Trophoblast cell (in vitro differentiated cells and primary cell): ENCODE data around the gene GCNT4.

Experiments used
- DNase-seq, 2 donors: peaks; one replicate each; pipeline ENCODE4 v3.0.0-alpha.2; 2016
- H2AFZ ChIP-seq: 2 replicates; pipeline ENCODE4 v1.6.1; 2013; ENCODE audit warnings: low read length, moderate library complexity, mild to moderate bottlenecking; ENCODE audit not compliant: insufficient read depth, poor library complexity
- H2AK5ac ChIP-seq: 2 replicates; pipeline ENCODE4 v1.6.1; 2013; ENCODE audit warnings: mild to moderate bottlenecking, low read length
- H2BK120ac ChIP-seq: 2 replicates; pipeline ENCODE4 v1.6.1; 2013; ENCODE audit warnings: low read length, mild to moderate bottlenecking, moderate library complexity; ENCODE audit not compliant: insufficient read depth, poor library complexity
- H2BK12ac ChIP-seq: 2 replicates; pipeline ENCODE4 v1.6.1; 2013; ENCODE audit warnings: mild to moderate bottlenecking, low read length, moderate library complexity
- H2BK5ac ChIP-seq: 2 replicates; pipeline ENCODE4 v1.6.1; 2013; ENCODE audit warnings: low read length, low read depth, moderate library complexity, mild to moderate bottlenecking; ENCODE audit not compliant: poor library complexity
- H3K14ac ChIP-seq: 2 replicates; pipeline ENCODE4 v1.6.1; 2013; ENCODE audit warnings: mild to moderate bottlenecking, low read length
- H3K18ac ChIP-seq: 2 replicates; pipeline ENCODE4 v1.6.1; 2013; ENCODE audit warnings: mild to moderate bottlenecking, low read length
- H3K23ac ChIP-seq: 2 replicates; pipeline ENCODE4 v1.6.1; 2013; ENCODE audit warnings: low read length
- H3K27ac ChIP-seq: 2 replicates; pipeline ENCODE4 v1.5.1; 2013; ENCODE audit warnings: low read depth, mild to moderate bottlenecking, inconsistent platforms, low read length, moderate library complexity
- H3K27me3 ChIP-seq: 2 replicates; pipeline ENCODE4 v1.6.1; 2013; ENCODE audit warnings: inconsistent platforms, mild to moderate bottlenecking, low read length, moderate library complexity; ENCODE audit not compliant: insufficient read depth
- H3K36me3 ChIP-seq, 2 experiments: 1 replicate in 1 of 2; 2 replicates in 1 of 2; pipeline ENCODE4 v1.6.1; 2013; ENCODE audit warnings: low read length in 2 of 2, mild to moderate bottlenecking in 2 of 2, moderate library complexity in 1 of 2; ENCODE audit not compliant: insufficient read depth in 2 of 2, control insufficient read depth in 1 of 2
- H3K4ac ChIP-seq: 2 replicates; pipeline ENCODE4 v1.6.1; 2013; ENCODE audit warnings: low read depth, mild to moderate bottlenecking, low read length, moderate library complexity
- H3K4me1 ChIP-seq, 2 experiments: 1 replicate in 1 of 2; 2 replicates in 1 of 2; pipeline ENCODE4 v1.6.1; 2013; ENCODE audit warnings: low read length in 2 of 2, mild to moderate bottlenecking in 2 of 2, moderate library complexity in 1 of 2; ENCODE audit not compliant: insufficient read depth in 2 of 2, control insufficient read depth in 1 of 2
- H3K4me2 ChIP-seq: 2 replicates; pipeline ENCODE4 v1.6.1; 2013; ENCODE audit warnings: inconsistent platforms, mild to moderate bottlenecking, low read length, moderate library complexity
- H3K4me3 ChIP-seq: 2 replicates; pipeline ENCODE4 v1.5.1; 2013; ENCODE audit warnings: mild to moderate bottlenecking, low read depth, low read length, inconsistent platforms
- H3K79me1 ChIP-seq: one replicate; pipeline ENCODE4 v1.6.1; 2013; ENCODE audit warnings: low read length
- H3K79me2 ChIP-seq: 2 replicates; pipeline ENCODE4 v1.6.1; 2013; ENCODE audit warnings: low read length, mild to moderate bottlenecking; ENCODE audit not compliant: control insufficient read depth, insufficient read depth, poor library complexity
- H3K9ac ChIP-seq: 2 replicates; pipeline ENCODE4 v1.6.1; 2013; ENCODE audit warnings: mild to moderate bottlenecking, low read length
- H3K9me3 ChIP-seq: 2 replicates; pipeline ENCODE4 v1.6.1; 2013; ENCODE audit warnings: low read depth, mild to moderate bottlenecking, control low read depth, inconsistent platforms, low read length; ENCODE audit not compliant: insufficient read depth
- H4K12ac ChIP-seq: 2 replicates; pipeline ENCODE4 v1.6.1; 2013; ENCODE audit warnings: low read depth, mild to moderate bottlenecking, low read length, moderate library complexity
- H4K8ac ChIP-seq: 2 replicates; pipeline ENCODE4 v1.6.1; 2013; ENCODE audit warnings: low read depth, mild to moderate bottlenecking, low read length, moderate library complexity
- H4K91ac ChIP-seq: one replicate; pipeline ENCODE4 v1.6.1; 2013; ENCODE audit warnings: low read depth, mild to moderate bottlenecking, low read length, moderate library complexity
- WGBS: extraction: QIAGEN DNeasy Blood & Tissue Kit; methylation state at CpG from one replicate; pipeline ENCODE4 v1.1.7; 2013; ENCODE audit warnings: missing lambda C conversion rate; ENCODE audit not compliant: insufficient read length, insufficient coverage; ENCODE audit errors: extremely low coverage; 5-methylcytosine and 5-hydroxymethylcytosine counted together

Gene GCNT4

DNA sequence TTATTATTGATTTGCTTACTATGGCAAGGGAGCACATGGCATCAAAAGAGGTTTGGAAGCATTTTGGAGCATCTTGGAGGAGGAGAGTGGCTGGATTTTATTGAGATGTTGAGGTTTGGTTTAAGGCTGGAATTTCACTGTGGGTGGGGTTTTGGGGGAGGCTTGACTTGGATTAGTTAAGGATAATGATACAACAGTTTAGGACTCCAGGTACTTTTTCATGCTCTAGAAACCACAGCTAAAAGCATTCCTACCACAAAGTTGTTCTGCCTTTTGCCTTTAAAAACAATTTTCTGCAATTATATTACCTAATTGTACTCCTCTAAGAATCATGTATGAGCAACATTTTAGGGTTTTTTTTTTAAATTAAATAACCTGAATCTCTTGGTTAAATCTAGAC is 5.0 kb downstream of the GCNT4 start:
- Histone ChIP-seq H2AFZ (no peak overlapping the region), H2BK12ac (no peak overlapping the region), H3K9me3 (no peaks in the 10 kb centered on the region), H4K12ac (no peak overlapping the region), H3K4me3 (no peak overlapping the region), H3K14ac (no peak overlapping the region), H3K27ac (no peak overlapping the region), H3K9ac (no peak overlapping the region), H2BK120ac (no peak overlapping the region), H3K4ac (no peak overlapping the region), H4K91ac (no peak overlapping the region), H3K4me2 (no peak overlapping the region), H4K8ac (no peak overlapping the region), H3K27me3 (no peaks in the 10 kb centered on the region), H3K4me1 (peaks cover 17 to 24% of the 10 kb centered on the region in 2 experiments), H2AK5ac (no peak overlapping the region), H3K36me3 (peaks cover 11 to 20% of the 10 kb centered on the region in 2 experiments), H3K79me1 (peaks cover 9% of the 10 kb centered on the region), H3K18ac (no peak overlapping the region), H3K23ac (no peak overlapping the region), H2BK5ac (no peak overlapping the region), H3K79me2 (peaks cover 10% of the 10 kb centered on the region)
- DNase-seq: no peak

GRCh38 chr5:75046366-75047142 is 5.8 kb downstream of the GCNT4 start:
- no peak for DNase-seq
- WGBS: no CpG with 5 or more reads among the region's 10 CpGs

GRCh38 chr5:75045071-75045470 is 7.3 kb downstream of the GCNT4 start:
- H3K4me1 ChIP-seq: peaks cover 8 to 10% of the 10 kb centered on the region in 2 experiments
- H4K91ac ChIP-seq: no peak overlapping the region
- H3K23ac ChIP-seq: no peak overlapping the region
- H3K9me3 ChIP-seq: no peaks in the 10 kb centered on the region
- no peaks in the 10 kb centered on the region for H3K27me3 ChIP-seq
- H2AFZ ChIP-seq: no peak overlapping the region
- no peak overlapping the region for H2AK5ac ChIP-seq
- no peak overlapping the region for H3K18ac ChIP-seq
- H4K8ac ChIP-seq: no peak overlapping the region
- no peak overlapping the region for H3K14ac ChIP-seq
- H2BK120ac ChIP-seq: no peak overlapping the region
- no peaks in the 10 kb centered on the region for H3K79me2 ChIP-seq
- no peak overlapping the region for H2BK5ac ChIP-seq
- H3K4me2 ChIP-seq: no peak overlapping the region
- no peak overlapping the region for H4K12ac ChIP-seq
- WGBS: no CpG with 5 or more reads among the region's 2 CpGs
- H3K79me1 ChIP-seq: peaks cover 3% of the 10 kb centered on the region
- no peak overlapping the region for H3K4me3 ChIP-seq
- no peak overlapping the region for H3K27ac ChIP-seq
- peaks cover 11 to 23% of the 10 kb centered on the region in 2 experiments for H3K36me3 ChIP-seq
- no peak overlapping the region for H3K4ac ChIP-seq
- DNase-seq: no peak
- H3K9ac ChIP-seq: no peak overlapping the region
- H2BK12ac ChIP-seq: no peak overlapping the region

More at GRCh38 chr5:75046366-75047142, 5.8 kb downstream of the GCNT4 start:
- H3K18ac ChIP-seq: peak overlapping the region; percentile 60
- H3K4me3 ChIP-seq: no peak overlapping the region
- H2AFZ ChIP-seq: peak overlapping the region; percentile 25
- no peak overlapping the region for H3K4me2 ChIP-seq
- H2BK5ac ChIP-seq: peak overlapping the region; percentile 16
- H3K27me3 ChIP-seq: no peaks in the 10 kb centered on the region
- peak overlapping the region; percentile 54 for H4K91ac ChIP-seq
- H3K4ac ChIP-seq: peak overlapping the region; percentile 37
- no peak overlapping the region for H2AK5ac ChIP-seq
- H2BK12ac ChIP-seq: no peak overlapping the region
- H4K8ac ChIP-seq: peak overlapping the region; percentile 48
- peaks cover 11 to 20% of the 10 kb centered on the region in 2 experiments for H3K36me3 ChIP-seq
- peaks cover 7% of the 10 kb centered on the region for H3K79me1 ChIP-seq
- no peak overlapping the region for H3K23ac ChIP-seq
- H3K27ac ChIP-seq: peak overlapping the region; percentile 28
- peaks cover 8% of the 10 kb centered on the region for H3K79me2 ChIP-seq
- H3K14ac ChIP-seq: no peak overlapping the region
- H3K4me1 ChIP-seq: peaks cover 17 to 24% of the 10 kb centered on the region in 2 experiments
- H3K9me3 ChIP-seq: no peaks in the 10 kb centered on the region
- peak overlapping the region; percentile 25 for H2BK120ac ChIP-seq
- H4K12ac ChIP-seq: no peak overlapping the region
- no peak overlapping the region for H3K9ac ChIP-seq

DNA sequence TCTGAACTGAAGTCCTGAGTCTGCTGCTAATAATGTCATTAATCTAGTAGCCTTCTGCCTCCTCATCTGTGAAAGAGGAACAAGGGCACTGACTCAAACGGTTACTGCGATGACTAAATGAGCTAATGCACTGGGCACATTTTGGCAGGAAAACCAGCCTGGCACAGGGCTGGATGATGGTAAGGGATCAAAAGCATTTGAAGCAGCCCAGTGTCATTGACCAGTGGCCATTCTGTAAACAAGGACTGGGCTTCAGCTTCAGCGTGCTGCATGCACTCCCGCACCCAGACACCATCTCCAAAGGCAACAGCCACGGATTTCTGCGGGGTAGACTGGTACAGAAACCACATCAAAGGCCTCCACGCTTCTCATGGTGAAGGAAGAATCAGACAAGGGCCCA is 8.0 kb downstream of the GCNT4 start:
- Histone ChIP-seq H3K4me2 (no peak overlapping the region), H3K4me1 (peaks cover 7 to 8% of the 10 kb centered on the region in 2 experiments), H3K9me3 (no peaks in the 10 kb centered on the region), H3K14ac (peak overlapping the region; percentile 40), H4K8ac (no peak overlapping the region), H2AK5ac (no peak overlapping the region), H3K79me2 (no peaks in the 10 kb centered on the region), H2BK12ac (no peak overlapping the region), H3K9ac (no peak overlapping the region), H3K27me3 (no peaks in the 10 kb centered on the region), H3K79me1 (peaks cover 3% of the 10 kb centered on the region), H3K36me3 (peaks cover 11 to 23% of the 10 kb centered on the region in 2 experiments), H2AFZ (no peak overlapping the region), H3K23ac (no peak overlapping the region), H3K4ac (peak overlapping the region; percentile 47), H4K12ac (no peak overlapping the region), H3K4me3 (no peak overlapping the region), H2BK5ac (no peak overlapping the region), H2BK120ac (peak overlapping the region; percentile 2), H4K91ac (no peak overlapping the region), H3K27ac (no peak overlapping the region), H3K18ac (peak overlapping the region; percentile 25)
- no peak for DNase-seq
- WGBS: no CpG with 5 or more reads among the region's 7 CpGs
